ENCODE data around the gene FAM163A. TPM values are rescaled to one million over a fixed set of nuclear protein-coding genes. Genes with fewer than 3 reads are reported as not detected.
"Not testable (repeated sequence)": the region's sequence is repeated elsewhere in the genome, so short reads cannot be mapped to it uniquely, and the experiment has no call there.

Gene FAM163A
- polyA plus RNA-seq, 5 donors = 0.06 to 0.22 (median 0.10) TPM

GRCh38 chr1:179815641-179816040 lies 72.5 kb downstream of the FAM163A start:
- DNase-seq = no peak

- DNase-seq = peak; percentile 56
These were observed 73.3 kb downstream of the FAM163A start for GRCh38 chr1:179816196-179816960.

- no peak for DNase-seq
These were observed 74.0 kb downstream of the FAM163A start for GRCh38 chr1:179817056-179817455.

- DNase-seq = no peak
These were observed 74.7 kb downstream of the FAM163A start for GRCh38 chr1:179817789-179818188.

GRCh38 chr1:179818260-179818659 lies 75.2 kb downstream of the FAM163A start:
- DNase-seq = no peak

GRCh38 chr1:179818743-179819173 lies 75.7 kb downstream of the FAM163A start:
- DNase-seq = no peak

- no peak for DNase-seq
These were observed 77.3 kb downstream of the FAM163A start for GRCh38 chr1:179820226-179820970.

GRCh38 chr1:179821524-179821923 lies 78.4 kb downstream of the FAM163A start:
- no peak for DNase-seq

GRCh38 chr1:179822065-179822464 lies 79.0 kb downstream of the FAM163A start:
- no peak for DNase-seq

- no peak for DNase-seq
These were observed 80.6 kb downstream of the FAM163A start for GRCh38 chr1:179823693-179824092.

GRCh38 chr1:179824265-179824664 lies 81.2 kb downstream of the FAM163A start:
- no peak for DNase-seq

GRCh38 chr1:179825206-179825605 lies 82.1 kb downstream of the FAM163A start:
- no peak for DNase-seq

GRCh38 chr1:179825798-179826460 lies 82.8 kb downstream of the FAM163A start:
- DNase-seq = no peak

GRCh38 chr1:179826626-179827280 lies 83.7 kb downstream of the FAM163A start:
- DNase-seq = no peak

GRCh38 chr1:179828554-179829110 lies 85.5 kb downstream of the FAM163A start:
- no peak for DNase-seq

- no peak for DNase-seq
These were observed 88.1 kb downstream of the FAM163A start for GRCh38 chr1:179831225-179831624.

- DNase-seq = no peak
These were observed 89.0 kb downstream of the FAM163A start for GRCh38 chr1:179831852-179832699.

GRCh38 chr1:179836686-179837445 lies 93.8 kb downstream of the FAM163A start:
- DNase-seq = not testable (repeated sequence)

GRCh38 chr1:179840107-179840506 lies 97.0 kb downstream of the FAM163A start:
- DNase-seq = no peak

GRCh38 chr1:179848233-179848632 lies 105.1 kb downstream of the FAM163A start:
- DNase-seq = no peak
